ENCODE measurements around the gene CD55.

GRCh38 chr1:207289756-207290155, 31.7 kb upstream of the CD55 start:
- no peak for TF ChIP-seq CTCF (IDR thresholded peaks at IDR 0.05)
- TF ChIP-seq POLR2AphosphoS5 (IDR thresholded peaks at IDR 0.05; ENCODE audit: insufficient read depth in 1 of 2, low read depth in 1 of 2): no peak
- no peak for TF ChIP-seq POLR2A (IDR thresholded peaks at IDR 0.05)

All from vagina (tissue), 2 donors.